Measurements from ENCODE around the gene LGALS7. TPM values are rescaled to one million over a fixed set of nuclear protein-coding genes. Genes with fewer than 3 reads are reported as not detected.
A peak's percentile ranks its signal among the peaks of the same experiment; 100 is the strongest.
"Not testable (repeated sequence)": the region's sequence is repeated elsewhere in the genome, so short reads cannot be mapped to it uniquely, and the experiment has no call there.

The LGALS7 gene
- total RNA-seq (not detected in 2 replicates), polyA plus RNA-seq (1.2 TPM in 2 replicates)

- H4K20me1 ChIP-seq (ENCODE audit: insufficient read depth, poor library complexity, severe bottlenecking) = no peaks in the 10 kb centered on the region
- WGBS (ENCODE audit: low lambda C conversion rate, missing lambda C conversion rate) = 85% methylated on average over 10 of the region's 14 CpGs
- H3K4me3 ChIP-seq = no peak within 1 kb of the TSS
- H3K9me2 ChIP-seq (replicated peaks; ENCODE audit: insufficient read depth) = no peaks in the 10 kb centered on the region
- no peak within 1 kb of the TSS for H3K4me2 ChIP-seq
- no peaks in the 10 kb centered on the region for H3K4me1 ChIP-seq (ENCODE audit: insufficient read depth)
- no peak within 1 kb of the TSS for H2AFZ ChIP-seq
- TF ChIP-seq EZH2 (IDR thresholded peaks at IDR 0.05; ENCODE audit: borderline replicate concordance) (no peak), CTCF (IDR thresholded peaks at IDR 0.05; ENCODE audit: poor library complexity) (no peak), EZH2phosphoT487 (IDR thresholded peaks at IDR 0.05; ENCODE audit: low read depth, severe bottlenecking, unreplicated experiment) (no peak)
- no peaks in the 10 kb centered on the region for H3K36me3 ChIP-seq (replicated peaks; ENCODE audit: insufficient read depth, low read depth)
- H3K79me2 ChIP-seq = no peaks in the 10 kb centered on the region
- DNase-seq (ENCODE audit: low spot score) = no peak
- no peak within 1 kb of the TSS for H3K27ac ChIP-seq
- H3K27me3 ChIP-seq = no peaks in the 10 kb centered on the region
- H3K9me3 ChIP-seq (ENCODE audit: low read depth) = no peaks in the 10 kb centered on the region
Measured at GRCh38 chr19:38773469-38774177, at the start of gene LGALS7. LGALS7 (minus strand) TSS chr19:38773517; CDS start chr19:38773492, 25 bp downstream.

- not testable (repeated sequence) for H3K27me3 ChIP-seq; H2AFZ ChIP-seq; H3K4me3 ChIP-seq; H3K9me2 ChIP-seq (replicated peaks; ENCODE audit: insufficient read depth); H3K9me3 ChIP-seq (ENCODE audit: low read depth); H3K36me3 ChIP-seq (replicated peaks; ENCODE audit: insufficient read depth, low read depth); DNase-seq (ENCODE audit: low spot score); H4K20me1 ChIP-seq (ENCODE audit: insufficient read depth, poor library complexity, severe bottlenecking); H3K4me2 ChIP-seq
- WGBS (ENCODE audit: low lambda C conversion rate, missing lambda C conversion rate) = 98% methylated on average over 20 of the region's 29 CpGs
- peak overlapping the region; percentile 78 for H3K27ac ChIP-seq
- H3K79me2 ChIP-seq = peaks cover 22% of the 10 kb centered on the region
- peaks cover 22% of the 10 kb centered on the region for H3K4me1 ChIP-seq (ENCODE audit: insufficient read depth)
Measured at GRCh38 chr19:38821230-38821825, 48.0 kb upstream of the LGALS7 start.

- no peaks in the 10 kb centered on the region for H3K27me3 ChIP-seq
- no peak overlapping the region for H2AFZ ChIP-seq
- peak overlapping the region; percentile 49 for H3K4me2 ChIP-seq
- peak; percentile 80 for DNase-seq (ENCODE audit: low spot score)
- H3K27ac ChIP-seq = peak overlapping the region; percentile 78
- H3K4me1 ChIP-seq (ENCODE audit: insufficient read depth) = peaks cover 20% of the 10 kb centered on the region
- TF ChIP-seq EZH2phosphoT487 (IDR thresholded peaks at IDR 0.05; ENCODE audit: low read depth, severe bottlenecking, unreplicated experiment) (no peak), EZH2 (IDR thresholded peaks at IDR 0.05; ENCODE audit: borderline replicate concordance) (no peak), CTCF (IDR thresholded peaks at IDR 0.05; ENCODE audit: poor library complexity) (no peak)
- no peaks in the 10 kb centered on the region for H4K20me1 ChIP-seq (ENCODE audit: insufficient read depth, poor library complexity, severe bottlenecking)
- H3K36me3 ChIP-seq (replicated peaks; ENCODE audit: insufficient read depth, low read depth) = no peaks in the 10 kb centered on the region
- peaks cover 22% of the 10 kb centered on the region for H3K79me2 ChIP-seq
- no peaks in the 10 kb centered on the region for H3K9me3 ChIP-seq (ENCODE audit: low read depth)
- no peaks in the 10 kb centered on the region for H3K9me2 ChIP-seq (replicated peaks; ENCODE audit: insufficient read depth)
- no peak overlapping the region for H3K4me3 ChIP-seq
- WGBS (ENCODE audit: low lambda C conversion rate, missing lambda C conversion rate) = 63% methylated on average over 13 of the region's 13 CpGs
Measured at GRCh38 chr19:38819231-38819920, 46.1 kb upstream of the LGALS7 start.

- H3K4me3 ChIP-seq = no peak overlapping the region
- H2AFZ ChIP-seq = no peak overlapping the region
- TF ChIP-seq EZH2phosphoT487 (IDR thresholded peaks at IDR 0.05; ENCODE audit: low read depth, severe bottlenecking, unreplicated experiment) = no peak
- no peak for TF ChIP-seq CTCF (IDR thresholded peaks at IDR 0.05; ENCODE audit: poor library complexity)
- no peak for TF ChIP-seq EZH2 (IDR thresholded peaks at IDR 0.05; ENCODE audit: borderline replicate concordance)
- no peaks in the 10 kb centered on the region for H3K9me2 ChIP-seq (replicated peaks; ENCODE audit: insufficient read depth)
- H3K4me2 ChIP-seq = no peak overlapping the region
- no peaks in the 10 kb centered on the region for H3K36me3 ChIP-seq (replicated peaks; ENCODE audit: insufficient read depth, low read depth)
- H3K27me3 ChIP-seq = no peaks in the 10 kb centered on the region
- H3K27ac ChIP-seq = peak overlapping the region; percentile 88
- no peak for DNase-seq (ENCODE audit: low spot score)
- no peaks in the 10 kb centered on the region for H3K9me3 ChIP-seq (ENCODE audit: low read depth)
- H3K79me2 ChIP-seq = peaks cover 4% of the 10 kb centered on the region
- peaks cover 29% of the 10 kb centered on the region for H3K4me1 ChIP-seq (ENCODE audit: insufficient read depth)
- 97% methylated on average over 15 of the region's 15 CpGs for WGBS (ENCODE audit: low lambda C conversion rate, missing lambda C conversion rate)
- no peaks in the 10 kb centered on the region for H4K20me1 ChIP-seq (ENCODE audit: insufficient read depth, poor library complexity, severe bottlenecking)
Measured at GRCh38 chr19:38817081-38817480, 43.8 kb upstream of the LGALS7 start.
